Uterus (tissue), 4 donors: ENCODE results near the gene ARCN1. TPM values are rescaled to one million over a fixed set of nuclear protein-coding genes. Genes with fewer than 3 reads are reported as not detected.

ENCODE experiments used
- DNase-seq, 2 donors: peaks; one replicate each; pipeline ENCODE4 v3.0.0-alpha.2; 2019 to 2020
- H3K27ac ChIP-seq, 2 donors: fragments of 200-600 bp; sonication (generic); 1 replicate in 1 of 2; 2 replicates in 1 of 2; pipeline ENCODE4 v1.5.1; 2016 to 2018
- H3K27me3 ChIP-seq, 2 donors: fragments of 200-600 bp; sonication (generic); one replicate each; pipeline ENCODE4 v1.5.1; 2018 to 2019; ENCODE audit warnings: control low read depth in 1 of 2
- H3K36me3 ChIP-seq, 2 donors: fragments of 200-600 bp; sonication (generic); one replicate each; pipeline ENCODE4 v1.5.1; 2019; ENCODE audit warnings: control low read depth in 1 of 2
- H3K4me1 ChIP-seq, 2 donors: fragments of 200-600 bp; sonication (generic); one replicate each; pipeline ENCODE4 v1.5.1; 2018 to 2019; ENCODE audit warnings: control low read depth in 1 of 2
- H3K4me3 ChIP-seq, 2 donors: fragments of 200-600 bp; sonication (generic); 1 replicate in 1 of 2; 2 replicates in 1 of 2; pipeline ENCODE4 v1.5.1; 2018 to 2019; ENCODE audit warnings: mild to moderate bottlenecking in 1 of 2
- H3K9me3 ChIP-seq, 2 donors: fragments of 200-600 bp; sonication (generic); one replicate each; pipeline ENCODE4 v1.5.1; 2019; ENCODE audit warnings: control low read depth in 1 of 2
- CTCF ChIP-seq, 4 experiments: fragments of 200-600 bp in 2 of 4; fragments of 450-650 bp in 2 of 4; sonication (generic) in 2 of 4; IDR thresholded peaks; one replicate each; pipeline ENCODE4 v1.5.1; 2016 to 2019; ENCODE audit warnings: antibody characterized with exemption in 4 of 4, mild to moderate bottlenecking in 2 of 4, moderate library complexity in 1 of 4
- POLR2A ChIP-seq, 2 donors: fragments of 450-650 bp; IDR thresholded peaks; one replicate each; pipeline ENCODE4 v1.6.1; 2016; ENCODE audit warnings: antibody characterized with exemption in 2 of 2, mild to moderate bottlenecking in 1 of 2, moderate library complexity in 1 of 2
- intact Hi-C: fragments of 100-400 bp; cut with DNase I; formaldehyde crosslinking; loops from one replicate; pipeline ENCODE4 v1.15.1; 2023; ENCODE audit warnings: low total_unique reads
- total RNA-seq, 4 donors: library from RNA; depleted of rRNA in 3 of 4; stranded (reverse); fragments of >200 nt in 3 of 4; gene quantifications; one replicate each; pipeline versions ENCODE4 v1.1.0 to v1.2.4, GENCODE V29; 2014 to 2023
- donor health status: DM: yes; HTN: yes; CAD: no.

The ARCN1 gene
- total RNA-seq, 4 donors from 2014 or later: 55.3 to 154 (median 112) TPM

GRCh38 chr11:118621784-118622375 lies 49.7 kb downstream of the ARCN1 start:
- Histone ChIP-seq H3K4me3 (peak overlapping the region in 1 of 2 donors; percentile 38), H3K27ac (peak overlapping the region; percentile 86 to 90), H3K9me3 (no peaks in the 10 kb centered on the region), H3K4me1 (peaks cover 9 to 39% of the 10 kb centered on the region in 2 donors), H3K36me3 (no peaks in the 10 kb centered on the region), H3K27me3 (no peaks in the 10 kb centered on the region)
- intact Hi-C loops: no loop called here
- TF ChIP-seq POLR2A (IDR thresholded peaks at IDR 0.05): no peak
- DNase-seq: no peak

GRCh38 chr11:118622376-118623268 lies 50.4 kb downstream of the ARCN1 start:
- H3K27me3 ChIP-seq: no peaks in the 10 kb centered on the region
- no peak for TF ChIP-seq POLR2A (IDR thresholded peaks at IDR 0.05)
- TF ChIP-seq CTCF (IDR thresholded peaks at IDR 0.05): no peak
- intact Hi-C loops: no loop called here
- H3K4me3 ChIP-seq: no peak overlapping the region
- H3K4me1 ChIP-seq: peaks cover 9 to 39% of the 10 kb centered on the region in 2 donors
- peak overlapping the region; percentile 86 to 90 for H3K27ac ChIP-seq
- H3K36me3 ChIP-seq: no peaks in the 10 kb centered on the region
- no peaks in the 10 kb centered on the region for H3K9me3 ChIP-seq
- peak in 1 of 2 donors; percentile 55 for DNase-seq

- H3K4me1 ChIP-seq: peaks cover 9 to 39% of the 10 kb centered on the region in 2 donors
- intact Hi-C loops: no loop called here
- H3K36me3 ChIP-seq: no peaks in the 10 kb centered on the region
- peak overlapping the region; percentile 86 to 90 for H3K27ac ChIP-seq
- H3K27me3 ChIP-seq: no peaks in the 10 kb centered on the region
- TF ChIP-seq CTCF (IDR thresholded peaks at IDR 0.05) (no peak), POLR2A (IDR thresholded peaks at IDR 0.05) (no peak)
- peak in 1 of 2 donors; percentile 51 for DNase-seq
- no peaks in the 10 kb centered on the region for H3K9me3 ChIP-seq
- no peak overlapping the region for H3K4me3 ChIP-seq
Observed at GRCh38 chr11:118623269-118623655, 51.1 kb downstream of the ARCN1 start.

GRCh38 chr11:118625036-118625690 lies 53.0 kb downstream of the ARCN1 start:
- Histone ChIP-seq H3K36me3 (no peaks in the 10 kb centered on the region), H3K4me3 (no peak overlapping the region), H3K4me1 (peaks cover 0 to 30% of the 10 kb centered on the region in 2 donors), H3K27ac (no peak overlapping the region), H3K27me3 (no peaks in the 10 kb centered on the region), H3K9me3 (no peaks in the 10 kb centered on the region)
- intact Hi-C loops: no loop called here
- TF ChIP-seq POLR2A (IDR thresholded peaks at IDR 0.05): no peak
- no peak for TF ChIP-seq CTCF (IDR thresholded peaks at IDR 0.05)
- no peak for DNase-seq

- Histone ChIP-seq H3K9me3 (no peaks in the 10 kb centered on the region), H3K27ac (no peak overlapping the region), H3K4me3 (no peak overlapping the region), H3K27me3 (no peaks in the 10 kb centered on the region), H3K36me3 (no peaks in the 10 kb centered on the region), H3K4me1 (peaks cover 0 to 22% of the 10 kb centered on the region in 2 donors)
- intact Hi-C loops: no loop called here
- TF ChIP-seq CTCF (IDR thresholded peaks at IDR 0.05) (no peak), POLR2A (IDR thresholded peaks at IDR 0.05) (no peak)
- no peak for DNase-seq
Observed at GRCh38 chr11:118625976-118626375, 53.8 kb downstream of the ARCN1 start.
